HG02870 (cell line): ENCODE results near the gene CYTH1.
"Not testable (repeated sequence)": the region's sequence is repeated elsewhere in the genome, so short reads cannot be mapped to it uniquely, and the experiment has no call there.

Source experiments
- ATAC-seq: cut with Tn5 transposase; IDR thresholded peaks from one replicate; pipeline ENCODE4 v1.9.1; 2021; ENCODE audit warnings: mild to moderate bottlenecking, moderate library complexity; ENCODE audit not compliant: unreplicated experiment

Gene CYTH1

DNA sequence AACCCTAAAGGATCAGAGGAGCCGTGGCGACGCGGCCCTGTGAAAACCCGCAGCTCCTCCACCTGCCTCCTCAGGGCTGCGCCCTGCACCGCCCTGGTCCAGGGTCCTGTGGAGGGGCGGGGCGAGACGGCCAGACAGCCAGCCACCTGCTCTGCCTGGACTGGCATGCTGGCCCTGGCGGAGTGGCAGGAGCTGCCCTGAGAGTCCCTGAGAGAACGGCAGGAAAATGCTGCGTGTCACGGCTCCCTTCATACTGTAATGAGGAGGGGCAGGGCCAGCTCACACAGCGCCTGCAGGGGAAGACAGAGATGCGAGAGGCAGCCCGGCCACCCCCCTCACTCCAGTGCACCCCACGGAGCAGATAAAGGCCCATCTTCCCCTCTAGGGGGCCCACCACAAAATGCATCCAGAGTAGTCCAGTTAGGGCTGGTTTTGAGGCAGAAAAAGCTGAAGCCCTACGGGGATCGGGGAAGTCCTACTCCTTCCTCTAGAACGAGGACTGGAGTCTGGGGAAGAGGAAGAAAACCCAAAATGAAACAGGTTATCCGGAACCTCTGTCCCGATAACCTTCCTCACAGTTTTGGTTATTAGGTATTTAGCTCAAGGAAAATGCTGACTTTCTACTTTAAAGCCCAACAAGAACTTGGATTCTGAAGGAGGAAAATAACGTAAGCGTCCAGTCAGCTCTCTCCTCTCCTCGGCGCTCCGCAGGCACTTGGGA is 107.3 kb downstream of the CYTH1 start:
- no peak for ATAC-seq

DNA sequence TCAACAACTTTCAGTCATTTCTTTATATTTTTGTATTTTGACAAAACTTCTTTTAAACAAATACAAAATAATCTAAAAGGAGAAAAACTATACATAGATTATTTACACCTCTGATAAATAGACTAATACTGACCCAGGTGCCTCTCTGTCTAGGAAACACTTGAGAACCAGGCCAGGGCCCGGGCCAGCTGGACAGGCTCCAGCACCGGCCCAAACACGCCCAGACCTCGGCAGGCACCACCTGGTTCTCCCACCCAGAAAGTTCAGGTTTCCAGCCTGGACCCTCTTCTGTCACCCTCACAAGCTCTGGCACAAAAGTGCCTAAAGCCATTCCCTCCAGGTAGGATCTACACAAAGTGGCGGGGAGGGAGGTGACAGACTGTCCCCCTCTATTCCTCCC is 107.9 kb downstream of the CYTH1 start:
- no peak for ATAC-seq

DNA sequence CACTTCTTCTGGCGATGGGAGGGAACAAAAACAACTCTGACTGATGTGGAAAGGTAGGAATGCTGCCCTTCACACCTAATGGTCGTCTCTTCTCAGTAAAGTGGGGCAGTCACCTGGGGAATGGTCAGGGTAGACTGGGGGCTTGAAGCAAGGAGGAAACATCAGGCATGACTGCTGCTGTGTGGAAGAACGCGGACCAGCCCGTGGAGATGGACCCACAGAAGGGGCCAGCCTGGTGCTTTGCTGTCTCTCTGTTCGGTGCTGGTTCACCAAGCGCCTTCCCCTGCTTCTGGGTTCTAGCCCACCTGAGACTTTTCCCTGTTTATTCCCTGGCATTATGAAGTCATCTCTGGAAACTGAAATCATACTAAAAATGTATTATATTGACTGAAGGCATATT is 108.7 kb downstream of the CYTH1 start:
- no peak for ATAC-seq

DNA sequence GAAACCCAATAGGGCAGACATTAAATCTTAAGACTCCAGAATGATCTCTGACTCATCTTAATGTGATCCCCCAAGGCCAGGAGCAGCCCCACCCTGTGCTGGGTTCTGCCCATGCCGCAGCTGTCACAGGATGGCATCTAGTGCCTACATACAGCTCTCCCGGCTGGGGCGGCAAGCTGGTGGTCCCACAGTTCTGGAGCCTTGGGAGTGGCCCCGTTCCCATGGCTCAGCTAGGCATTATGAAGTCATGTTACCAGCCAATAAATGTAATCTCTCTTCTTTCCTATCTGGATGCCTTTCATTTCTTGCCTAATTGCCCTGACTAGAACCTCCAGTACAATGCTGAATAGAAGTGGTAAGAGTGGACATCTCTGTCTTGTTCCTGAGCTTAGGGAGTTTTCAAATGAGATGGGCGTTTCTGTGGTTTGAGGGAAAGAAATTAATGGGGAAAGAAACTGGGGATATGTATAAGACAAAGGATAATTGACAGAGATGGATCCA is 109.2 kb downstream of the CYTH1 start:
- ATAC-seq, result no peak

DNA sequence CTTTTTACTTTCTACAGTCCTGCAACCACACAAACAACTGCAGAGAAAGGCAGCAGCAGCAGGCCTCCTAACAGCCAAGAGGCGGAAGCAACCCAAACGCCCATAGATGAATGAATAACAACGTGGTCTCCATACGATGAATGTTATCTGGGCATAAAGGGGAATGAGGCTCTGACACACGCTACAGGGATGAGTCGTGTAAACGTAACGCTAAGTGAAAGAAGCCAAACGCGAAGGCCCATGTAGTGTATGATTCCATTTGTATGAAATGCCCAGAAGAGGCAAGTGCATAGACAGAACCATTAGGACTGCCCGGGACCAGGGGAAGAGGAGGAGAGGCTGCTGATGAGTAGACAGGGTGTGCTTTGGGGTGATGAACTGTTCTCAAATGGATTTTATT is 110.1 kb downstream of the CYTH1 start:
- ATAC-seq, result no peak

DNA sequence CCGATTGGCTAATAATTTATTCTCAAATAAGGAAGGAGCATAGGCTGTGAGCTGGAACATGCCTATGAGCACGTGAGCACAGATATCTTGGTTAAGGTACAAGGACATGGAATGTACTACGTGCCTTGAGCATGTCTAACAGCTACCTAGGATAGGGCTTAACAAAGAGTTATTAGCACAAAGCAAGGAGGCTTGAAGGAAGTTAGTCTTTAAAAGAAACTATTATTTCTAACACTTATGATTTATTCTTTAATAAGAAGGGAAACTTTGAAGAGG is 110.4 kb downstream of the CYTH1 start:
- ATAC-seq, result not testable (repeated sequence)

DNA sequence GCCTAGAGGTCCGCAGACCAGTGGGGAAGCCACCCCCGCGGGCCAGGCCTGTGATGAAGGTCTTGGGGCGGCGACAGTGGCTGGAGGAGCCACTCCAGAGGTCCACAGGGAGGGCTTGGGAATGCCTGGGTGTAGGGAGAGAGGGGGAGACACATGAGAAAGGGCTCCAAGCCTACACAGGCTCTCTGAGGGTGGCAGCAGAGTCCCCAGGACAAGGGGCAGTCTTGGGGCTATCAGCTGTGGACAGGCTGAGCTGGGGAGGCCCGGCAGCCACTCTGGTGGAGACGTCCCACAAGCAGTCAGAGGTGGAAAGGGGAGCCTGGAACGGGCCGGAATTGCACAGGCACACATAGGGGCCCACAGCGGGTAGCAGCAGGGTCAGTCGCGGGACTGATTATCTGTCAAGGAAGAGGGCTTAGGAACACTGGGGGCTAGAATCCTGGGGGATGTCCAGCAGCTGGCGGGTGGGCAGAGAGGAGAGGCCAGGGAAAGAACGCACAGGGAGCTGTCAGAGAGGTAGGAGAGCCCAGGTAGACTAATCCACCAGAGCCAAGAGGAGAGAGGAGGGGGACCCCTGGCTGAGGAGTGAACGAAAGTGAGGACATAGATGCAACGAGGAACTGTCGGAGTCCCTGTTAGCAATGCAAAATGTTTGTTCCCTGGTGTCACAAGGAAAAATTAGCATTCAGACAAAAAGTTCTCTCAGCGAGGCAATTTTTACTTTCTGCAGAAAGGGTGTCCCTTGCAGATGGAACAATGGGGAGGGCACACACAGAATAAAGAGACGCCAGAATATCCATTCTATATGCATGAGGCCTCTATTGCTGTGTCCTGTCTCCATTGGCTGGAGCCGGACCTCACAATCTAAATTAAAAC is 111.0 kb downstream of the CYTH1 start:
- no peak for ATAC-seq

DNA sequence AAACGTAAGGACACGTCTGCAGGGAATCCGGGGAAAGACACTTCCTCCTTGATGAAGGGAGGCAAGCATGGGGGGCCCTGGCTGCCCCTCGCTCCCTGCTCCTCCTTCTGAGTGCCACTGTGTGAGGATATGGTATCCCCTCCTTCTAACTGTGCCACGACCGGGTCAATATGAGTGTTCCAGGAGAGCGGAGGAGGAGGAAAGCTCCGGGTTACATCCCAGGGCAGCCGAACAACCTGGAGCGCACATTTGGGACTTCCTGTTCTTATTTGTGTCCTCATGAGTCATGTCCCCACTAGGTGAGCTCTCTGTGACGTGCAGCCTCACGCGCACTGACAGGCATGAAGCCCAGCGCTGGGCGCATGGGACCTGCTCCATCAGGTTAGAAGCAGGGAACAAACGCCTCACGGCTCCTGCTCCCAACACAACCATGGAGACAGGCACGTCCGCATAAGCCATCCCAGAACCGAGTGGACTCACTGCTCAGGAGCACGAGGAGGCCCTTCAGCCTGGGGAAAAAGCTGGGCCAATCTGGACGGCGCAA is 112.0 kb downstream of the CYTH1 start:
- no peak for ATAC-seq

DNA sequence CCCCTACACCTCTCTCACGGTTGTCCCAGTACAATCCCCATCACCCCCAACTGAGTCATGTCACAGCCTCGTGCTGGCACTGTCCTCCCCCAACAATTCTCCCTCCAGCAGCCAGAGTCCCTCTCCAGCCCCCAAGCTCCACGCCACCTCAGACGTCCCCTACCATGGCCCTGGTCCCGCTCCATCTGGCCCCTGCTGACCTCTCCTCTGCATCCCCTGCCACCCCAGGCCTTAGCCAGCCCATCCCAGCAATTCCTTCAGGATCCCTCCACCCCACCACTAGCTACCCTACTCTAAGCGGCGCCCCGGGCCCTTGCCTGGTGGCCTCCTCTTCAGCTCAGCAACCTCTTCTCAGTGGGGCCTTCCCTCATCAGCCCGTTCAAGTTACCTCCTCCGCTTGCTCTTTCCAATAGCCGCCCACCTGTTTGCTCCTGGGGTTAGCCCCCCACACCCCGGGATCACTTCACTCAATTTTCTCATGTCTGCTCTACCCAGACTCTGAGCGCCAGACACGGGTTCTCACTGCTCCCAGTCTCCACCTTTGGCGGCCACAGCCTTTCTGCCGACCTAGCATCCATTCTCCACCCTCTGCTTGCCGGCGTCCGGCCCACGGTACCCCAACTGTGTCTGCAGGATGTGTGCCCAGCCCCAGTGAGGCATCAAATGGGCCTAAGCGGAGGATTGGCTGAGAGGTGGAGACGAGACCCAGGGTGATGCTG is 112.7 kb downstream of the CYTH1 start:
- no peak for ATAC-seq

DNA sequence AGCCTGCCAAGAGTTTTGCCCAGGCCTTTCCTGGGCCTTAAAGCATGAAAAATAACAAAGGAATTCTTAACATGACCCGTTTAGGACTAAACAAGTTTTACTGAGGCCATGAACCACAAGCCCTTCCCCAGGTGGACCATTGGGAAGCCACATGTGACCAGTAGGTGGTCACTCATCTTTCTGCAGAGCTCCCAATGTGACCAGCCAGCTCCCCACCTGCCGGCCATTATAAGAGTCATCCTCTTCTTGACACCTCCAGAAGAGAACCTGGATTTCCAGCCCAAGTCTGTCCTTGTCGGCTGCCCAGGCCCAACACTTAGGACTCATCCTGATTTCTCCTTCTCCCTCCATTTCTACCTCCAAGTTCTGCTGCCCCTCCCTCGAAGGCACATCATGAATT is 113.2 kb downstream of the CYTH1 start:
- no peak for ATAC-seq

DNA sequence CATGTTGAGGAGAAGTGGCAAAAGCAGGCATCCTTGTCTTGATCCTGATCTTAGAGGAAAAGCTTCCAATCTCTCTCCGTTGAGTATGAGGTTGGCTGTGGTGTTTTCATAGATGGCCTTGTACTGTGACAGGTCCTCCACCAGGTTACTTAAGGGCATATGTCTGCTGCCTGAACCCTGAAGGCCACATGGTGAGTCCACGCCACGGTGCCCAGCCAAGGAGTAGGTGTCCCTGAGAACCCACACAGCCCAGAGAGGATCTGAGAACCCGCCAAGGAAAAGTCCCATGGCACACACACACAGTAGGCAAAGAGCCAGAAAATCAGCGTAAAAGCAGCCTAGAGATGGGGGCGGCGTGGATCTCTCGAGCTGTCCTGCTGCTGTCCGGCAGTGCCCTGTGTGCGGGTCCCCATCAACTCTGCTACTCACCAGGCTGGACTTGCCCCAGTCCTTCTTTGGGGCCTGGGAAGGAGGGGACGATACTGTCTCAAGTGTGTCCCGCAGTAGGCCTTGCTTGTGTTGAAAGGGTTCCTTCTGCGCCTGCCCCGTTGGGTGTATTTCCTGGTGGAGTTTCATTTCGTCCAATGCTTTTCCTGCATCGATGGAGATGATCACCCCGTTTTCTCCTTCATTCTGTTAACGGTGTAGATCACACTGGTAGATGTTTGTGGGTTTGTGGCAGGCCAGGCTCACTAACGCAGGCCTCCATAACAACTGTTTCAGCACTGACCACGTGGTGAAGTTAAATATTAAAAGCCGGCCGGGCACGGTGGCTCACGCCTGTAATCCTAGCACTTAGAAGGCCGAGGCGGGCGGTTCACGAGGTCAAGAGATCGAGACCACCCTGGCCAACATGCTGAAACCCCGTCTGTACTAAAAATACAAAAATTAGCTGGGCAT is 114.1 kb downstream of the CYTH1 start:
- ATAC-seq, result no peak

DNA sequence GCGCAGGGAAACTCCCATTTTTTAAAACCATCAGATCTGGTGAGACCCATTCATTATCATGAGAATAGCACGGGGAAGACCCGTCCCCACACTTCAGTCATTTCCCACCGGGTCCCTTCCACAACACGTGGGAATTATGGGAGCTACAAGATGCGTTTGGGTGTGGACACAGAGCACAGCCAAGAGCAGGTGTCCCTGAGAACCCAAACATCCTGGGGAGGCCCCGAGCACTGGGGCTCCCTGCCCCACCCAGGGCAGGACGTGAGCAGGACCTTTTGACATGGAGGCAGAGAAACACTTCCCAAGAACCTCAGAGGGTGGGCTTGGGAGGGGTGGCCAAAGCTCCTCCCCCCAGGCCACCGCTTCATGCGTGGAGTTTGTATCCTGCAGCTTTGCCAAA is 115.0 kb downstream of the CYTH1 start:
- no peak for ATAC-seq

DNA sequence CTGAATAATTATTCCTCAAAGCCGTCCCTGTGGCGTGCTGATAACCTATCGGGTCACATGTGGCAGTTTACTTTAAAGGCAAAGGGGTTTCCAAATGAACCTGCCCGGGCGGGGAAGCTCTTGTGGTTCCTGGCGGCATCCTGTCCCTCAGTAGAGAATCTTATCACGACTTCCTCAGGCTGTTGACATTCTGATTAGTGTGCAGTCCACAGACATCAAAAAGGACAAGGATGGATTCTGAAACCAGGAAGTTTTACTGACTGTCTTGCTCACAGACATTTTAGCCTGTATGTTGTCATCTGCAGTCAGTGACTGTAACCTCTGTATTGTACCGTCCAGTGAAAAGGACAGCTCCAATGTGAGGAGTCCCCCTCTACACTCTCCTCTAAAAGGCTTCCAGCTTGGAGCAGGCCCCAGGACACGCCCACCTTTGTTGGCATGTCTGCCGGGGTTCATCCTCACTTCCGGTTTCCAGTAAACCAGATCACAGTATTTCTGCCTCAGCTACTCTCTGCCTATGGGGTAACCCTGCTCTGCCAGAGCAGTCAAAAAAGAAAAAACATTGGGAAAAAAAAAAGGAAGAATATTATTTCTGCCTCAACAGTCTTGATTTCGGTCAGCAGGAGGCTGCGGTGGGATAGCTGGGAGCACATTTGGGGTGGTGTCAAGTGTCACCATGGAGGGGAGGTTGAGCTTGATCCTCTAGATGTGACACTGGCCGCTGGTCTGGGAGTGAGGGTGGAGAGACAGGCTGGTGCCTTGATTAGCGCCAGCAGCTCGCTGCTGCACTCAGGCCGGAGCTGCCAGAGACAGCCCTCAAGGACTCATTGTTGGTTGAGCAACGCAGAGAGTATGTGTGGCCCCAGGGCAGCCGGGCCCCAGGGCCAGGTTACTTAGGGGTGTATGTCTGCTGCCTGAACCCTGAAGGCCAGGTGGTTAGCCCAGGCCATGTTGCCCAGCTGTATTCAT is 115.8 kb downstream of the CYTH1 start:
- ATAC-seq, result no peak

DNA sequence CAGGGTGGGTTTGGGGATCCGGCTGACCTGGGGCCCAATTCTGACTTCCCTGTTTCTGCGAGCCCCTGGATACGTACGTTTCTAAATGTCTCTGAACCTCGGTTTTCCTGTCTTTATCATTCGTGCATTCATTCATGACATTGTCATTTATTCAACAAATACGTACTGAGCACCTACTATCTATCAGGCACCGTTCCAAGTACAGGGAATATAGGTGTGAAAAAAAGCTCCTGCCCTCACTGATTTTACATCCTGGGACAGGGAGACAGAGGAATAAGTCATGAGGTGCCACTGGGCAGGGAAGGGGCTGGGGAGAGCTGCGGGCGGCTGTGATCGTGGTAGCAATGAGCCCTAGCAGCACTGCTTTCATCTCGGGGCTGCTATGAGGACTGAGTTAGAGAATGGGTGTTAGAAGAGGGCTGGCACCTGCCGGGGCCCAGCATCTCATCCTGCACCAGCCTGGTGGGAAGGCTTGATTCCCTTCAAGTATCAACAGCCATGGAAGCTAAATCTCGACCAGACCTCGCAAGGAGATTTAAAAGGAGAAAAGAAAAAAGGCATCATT is 116.6 kb downstream of the CYTH1 start:
- no peak for ATAC-seq

DNA sequence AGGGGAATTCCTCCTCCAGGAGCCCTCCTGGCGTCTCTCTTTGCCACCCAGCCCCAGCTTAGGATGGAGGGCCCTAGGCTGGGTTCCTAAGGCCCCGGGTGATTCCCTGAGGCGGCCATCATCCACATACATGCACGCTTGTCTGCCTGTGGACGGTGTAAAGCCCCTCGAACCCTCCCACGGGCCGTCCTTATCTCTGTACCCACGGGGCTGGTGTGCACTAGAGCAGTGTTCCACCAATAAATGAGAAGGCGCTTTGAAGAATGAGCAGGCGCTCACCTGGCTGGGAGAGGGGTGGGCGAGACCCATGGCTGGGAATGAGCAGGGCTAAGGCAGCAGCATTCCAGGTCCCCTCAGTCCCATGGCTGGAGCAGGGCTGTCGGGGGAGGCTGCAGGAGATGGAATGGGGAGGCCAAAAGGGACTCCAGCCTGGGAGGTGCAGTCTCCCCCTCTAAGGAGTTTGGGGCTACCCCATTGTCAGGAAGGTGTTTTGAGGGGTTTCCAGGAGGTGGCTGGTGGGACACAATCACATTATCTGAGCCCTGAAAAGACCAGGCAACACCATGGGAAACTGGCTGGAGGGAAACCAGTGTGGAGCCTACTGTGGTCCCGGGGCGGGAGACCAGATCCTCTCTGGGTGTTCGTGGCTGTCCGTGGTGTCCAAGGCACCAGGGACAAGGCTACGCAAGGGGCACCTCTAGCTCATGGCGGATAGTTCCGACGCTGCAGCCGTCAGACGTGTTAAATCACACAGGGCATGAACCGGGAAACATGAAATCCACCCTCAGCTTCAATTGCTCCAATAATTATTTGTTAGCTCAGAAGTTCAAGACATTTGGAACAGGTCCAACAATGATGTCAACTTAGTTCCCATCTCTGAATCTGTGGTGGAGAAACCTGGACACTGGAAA is 117.3 kb downstream of the CYTH1 start:
- ATAC-seq, result no peak

DNA sequence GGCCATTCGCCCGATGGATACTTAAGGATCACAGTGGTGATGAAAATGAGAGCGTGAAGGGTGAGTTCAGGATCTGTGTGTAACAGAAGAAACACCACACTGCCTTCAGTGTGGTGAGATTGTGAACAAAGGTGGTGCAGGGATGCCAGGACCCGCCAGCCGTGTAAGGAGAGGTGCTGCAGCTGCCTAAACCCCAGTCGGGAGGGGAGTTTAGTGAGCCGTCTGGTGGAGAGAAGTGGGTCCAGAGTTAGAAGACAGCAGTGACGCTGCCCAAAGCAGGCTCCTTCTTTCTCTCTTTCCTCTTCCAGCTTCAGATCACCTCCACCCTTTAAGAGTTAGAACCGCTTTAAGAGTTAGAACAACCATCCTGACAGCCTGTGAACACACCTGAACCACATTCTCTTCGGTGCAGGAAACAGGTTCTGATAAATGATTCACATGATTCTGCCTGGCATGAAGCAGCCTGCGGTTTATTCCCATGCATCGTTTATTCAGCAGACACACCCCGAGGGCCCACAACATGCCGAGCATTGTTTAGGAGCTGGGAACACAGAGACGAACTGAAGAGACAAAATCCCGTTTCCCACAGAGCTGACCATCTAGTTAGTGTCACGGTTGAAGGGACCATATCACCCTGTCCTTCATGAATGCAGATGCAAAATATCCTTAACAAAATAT is 120.8 kb downstream of the CYTH1 start:
- ATAC-seq, result no peak

DNA sequence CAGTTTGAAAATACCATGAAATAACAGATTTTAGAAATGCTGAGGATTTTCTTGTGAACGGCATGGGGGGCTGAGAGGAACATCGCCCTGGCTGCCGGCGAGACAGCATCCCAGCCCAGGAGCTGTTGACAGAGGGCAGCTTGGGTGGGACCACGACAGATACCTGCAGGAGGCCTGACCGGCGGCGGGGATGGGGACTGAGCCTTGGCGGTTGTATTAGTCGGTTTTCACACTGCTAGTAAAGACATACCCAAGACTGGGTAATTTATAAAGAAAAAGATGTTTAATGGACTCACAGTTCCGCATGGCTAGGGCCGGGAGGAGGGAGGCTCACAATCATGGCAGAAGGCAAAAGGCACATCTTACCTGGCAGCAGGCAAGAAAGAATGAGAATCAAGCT is 122.5 kb downstream of the CYTH1 start:
- no peak for ATAC-seq
